Stimulated activated naive CD4-positive, alpha-beta T cell (primary cell): Measurements from ENCODE around the gene FBXW10B.
"Not testable (repeated sequence)": the region's sequence is repeated elsewhere in the genome, so short reads cannot be mapped to it uniquely, and the experiment has no call there.

Experiments used
- DNase-seq, 6 experiments: peaks; one replicate each; lab custom pipeline; 2025; lab: John Stamatoyannopoulos, UW

The FBXW10B gene

DNA sequence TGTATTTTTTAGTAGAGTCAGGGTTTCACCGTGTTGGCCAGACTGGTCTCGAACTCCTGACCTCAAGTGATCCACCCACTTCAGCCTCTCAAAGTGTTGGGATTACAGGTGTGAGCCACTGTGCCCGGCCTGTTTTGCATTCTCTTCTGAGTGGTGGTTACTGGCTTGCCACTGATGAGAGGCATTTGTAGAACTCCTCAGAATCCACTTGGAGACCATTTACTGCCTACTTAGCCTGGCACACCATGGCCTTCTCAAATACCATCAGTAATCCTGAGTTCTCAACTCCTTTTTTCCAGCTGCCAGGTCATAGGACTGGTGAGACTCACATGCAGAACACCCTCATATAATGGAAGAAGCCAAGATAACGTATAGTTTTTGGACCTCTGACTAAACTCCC lies 22.5 kb upstream of the FBXW10B start:
- not testable (repeated sequence) for DNase-seq

DNA sequence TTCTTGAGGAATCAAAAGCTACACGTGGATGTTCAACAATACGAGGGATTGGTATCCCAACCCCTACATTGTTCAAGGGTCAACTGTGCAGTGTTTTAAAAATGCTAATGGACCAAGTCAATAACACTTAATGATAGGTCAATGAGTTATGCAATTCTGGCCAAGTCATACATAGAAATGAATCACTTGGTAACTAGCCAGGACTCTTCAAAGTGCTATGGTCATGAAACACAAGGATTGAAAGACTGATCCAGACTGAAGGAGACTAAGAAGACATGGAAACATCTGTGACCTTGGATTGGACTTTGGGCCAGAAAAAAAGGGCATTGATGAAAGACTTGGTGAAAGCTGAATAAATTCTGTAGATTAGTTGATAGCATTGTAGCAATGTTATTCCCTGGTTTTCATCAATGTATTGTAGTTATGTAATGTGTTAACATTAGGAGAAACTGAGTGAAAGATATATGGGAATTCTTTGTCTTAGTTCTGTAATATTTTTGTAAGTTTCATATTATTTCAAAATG lies 11.5 kb upstream of the FBXW10B start:
- DNase-seq, result not testable (repeated sequence)

DNA sequence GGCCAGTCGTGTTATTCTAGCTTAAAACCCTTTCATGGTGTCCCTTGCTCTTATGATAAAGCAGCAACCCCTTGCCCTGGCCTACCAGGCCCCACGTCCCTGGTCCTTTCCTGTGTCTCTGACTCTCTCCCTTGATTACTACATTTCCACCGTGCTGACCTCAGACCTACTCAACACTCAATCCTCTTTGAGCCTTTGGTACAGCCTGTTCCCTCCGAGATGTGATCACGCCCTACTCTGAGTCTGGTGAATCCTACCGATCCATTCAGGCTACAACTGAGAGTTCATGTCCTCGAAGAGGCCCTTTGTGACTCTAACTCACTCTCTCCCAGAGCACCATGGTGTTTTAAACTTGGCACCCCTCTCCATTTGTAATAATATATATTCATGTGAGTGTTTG lies 10.5 kb upstream of the FBXW10B start:
- DNase-seq, result not testable (repeated sequence)

DNA sequence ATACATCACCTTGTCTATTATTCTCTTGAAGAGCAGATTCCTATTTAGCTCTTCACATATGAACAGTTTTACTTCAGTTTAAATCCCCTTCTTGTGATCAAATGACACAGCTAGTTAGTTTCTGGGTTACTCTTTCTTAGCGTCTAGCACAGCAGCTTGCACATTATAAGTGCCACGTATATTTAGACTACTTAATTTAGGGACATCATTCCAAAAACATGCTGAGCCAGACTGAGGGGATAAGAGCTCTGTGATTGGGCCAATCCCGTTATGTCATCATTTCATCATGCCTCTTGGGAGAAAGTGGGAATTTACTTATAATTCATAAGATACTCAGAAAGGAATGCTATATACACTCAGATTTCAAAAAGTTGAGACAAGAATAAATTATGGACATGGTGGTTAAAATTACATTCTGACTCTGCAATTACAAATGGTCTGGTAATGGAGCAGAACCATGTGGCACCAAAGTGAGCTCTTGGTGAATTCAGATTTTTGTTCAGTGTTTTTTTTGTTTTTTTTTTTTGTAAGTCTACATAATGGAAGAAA lies 4.2 kb upstream of the FBXW10B start:
- not testable (repeated sequence) for DNase-seq

DNA sequence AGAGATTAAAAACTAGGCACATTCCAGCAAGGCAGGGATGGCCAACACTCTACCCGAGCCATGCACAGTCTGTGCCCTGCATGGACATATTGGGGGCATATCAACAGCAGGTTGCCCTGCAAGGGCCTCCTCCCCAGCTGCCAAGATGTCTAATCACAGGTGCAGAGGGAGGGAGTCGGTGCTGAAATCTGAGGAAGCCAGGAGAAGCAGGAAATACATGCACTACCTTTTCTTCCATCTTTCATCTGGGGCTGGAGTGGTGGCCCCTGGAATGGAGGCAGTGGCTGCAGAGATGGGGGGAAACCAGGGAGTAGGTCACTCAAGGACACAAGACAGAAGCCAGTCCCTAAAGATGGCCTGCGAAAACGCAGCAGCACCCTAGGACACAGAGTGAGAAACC lies 3.8 kb upstream of the FBXW10B start:
- DNase-seq, result not testable (repeated sequence)

DNA sequence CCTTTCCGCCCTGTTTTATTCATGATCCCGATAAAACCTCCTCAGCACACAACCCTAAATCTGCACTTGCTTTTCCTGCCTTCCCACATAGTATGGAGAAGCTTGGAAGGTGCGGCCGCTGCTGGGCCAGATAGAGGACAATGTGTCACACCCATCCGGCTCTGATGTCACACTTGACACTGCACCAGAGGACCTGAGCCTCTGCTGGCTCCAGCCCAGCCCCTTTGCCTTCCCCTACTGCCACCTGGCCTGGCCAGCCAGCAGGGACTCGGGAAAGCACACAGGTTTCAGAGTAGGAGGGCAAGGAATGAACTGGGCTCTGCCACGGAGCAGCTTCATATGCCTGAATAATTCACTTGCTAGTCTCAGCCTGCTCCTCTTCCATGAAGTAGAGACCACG lies 2.6 kb upstream of the FBXW10B start:
- not testable (repeated sequence) for DNase-seq

DNA sequence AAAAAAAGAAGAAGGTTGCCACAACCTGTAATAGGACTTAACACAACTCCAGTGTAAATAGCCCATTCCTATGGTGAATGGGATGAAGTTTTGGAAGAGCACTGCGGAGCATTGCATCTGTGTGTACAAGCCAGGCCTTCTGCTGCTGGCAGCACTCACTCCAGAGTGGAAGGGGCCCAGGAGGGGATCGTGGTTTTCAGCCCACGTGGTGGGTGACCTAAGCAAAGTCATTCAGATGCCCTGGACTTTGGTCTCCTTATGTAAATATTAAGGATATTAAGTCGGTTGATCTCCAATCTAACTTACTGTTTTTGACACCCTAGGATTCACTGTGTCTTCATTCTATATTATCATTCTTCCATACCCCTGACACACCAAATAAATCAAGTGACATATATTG lies 2.7 kb downstream of the FBXW10B start:
- DNase-seq, result not testable (repeated sequence)

DNA sequence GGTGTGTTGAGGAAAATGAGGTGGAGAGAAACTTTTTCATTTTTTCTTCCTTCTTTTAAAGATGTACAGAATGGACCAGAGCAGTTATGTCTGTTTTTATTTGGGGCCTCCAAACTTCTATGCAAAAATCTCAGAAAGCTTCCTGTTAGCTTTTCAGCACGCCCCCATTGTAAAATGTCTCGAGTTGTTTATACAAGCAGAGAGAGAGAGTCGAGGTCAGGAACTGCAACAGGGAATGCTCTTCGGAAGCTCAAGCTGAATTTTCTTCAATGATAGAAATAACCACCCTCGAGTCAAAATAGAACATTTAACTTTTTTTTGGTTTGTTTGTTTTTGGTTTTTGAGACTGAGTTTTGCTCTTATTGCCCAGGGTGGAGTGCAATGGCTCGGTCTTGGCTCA lies 3.7 kb downstream of the FBXW10B start:
- DNase-seq, result not testable (repeated sequence)

DNA sequence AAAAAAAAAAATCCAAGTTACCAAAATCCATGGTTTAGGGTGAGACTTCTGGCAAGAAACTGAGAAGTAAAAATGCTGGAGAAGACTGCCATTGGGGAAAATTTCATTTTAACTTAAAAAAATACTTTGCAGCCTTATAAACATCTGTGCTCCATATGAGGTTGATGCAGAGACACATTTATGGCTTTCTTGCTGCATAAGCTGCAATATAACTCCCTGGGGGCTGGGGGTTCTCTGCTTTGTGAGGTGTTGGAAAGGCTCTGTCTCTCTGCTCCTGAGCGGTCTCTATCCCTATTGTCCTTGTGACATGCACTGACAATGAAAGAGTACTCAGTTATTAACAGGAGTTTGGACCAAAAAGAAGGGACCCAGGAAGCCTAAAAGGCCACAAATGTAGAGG lies 6.4 kb downstream of the FBXW10B start:
- DNase-seq, result not testable (repeated sequence)

DNA sequence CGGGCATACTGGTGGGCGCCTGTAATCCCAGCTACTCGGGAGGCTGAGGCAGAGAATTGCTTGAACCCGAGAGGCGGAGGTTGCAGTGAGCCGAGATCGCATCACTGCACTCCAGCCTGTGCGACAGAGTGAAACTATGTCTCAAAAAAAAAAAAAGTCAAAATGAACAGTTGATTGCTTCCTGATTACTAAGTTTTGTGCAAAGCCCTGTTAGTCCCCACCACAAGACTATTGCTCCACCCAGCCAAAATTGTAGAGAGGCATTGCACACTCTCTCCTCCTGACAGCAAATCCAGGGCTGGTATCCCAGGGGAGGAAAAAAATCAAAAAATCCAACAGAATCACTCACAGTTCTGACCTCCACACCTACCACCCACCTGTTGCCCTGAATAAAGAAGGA lies 26.5 kb downstream of the FBXW10B start:
- DNase-seq, result not testable (repeated sequence)

DNA sequence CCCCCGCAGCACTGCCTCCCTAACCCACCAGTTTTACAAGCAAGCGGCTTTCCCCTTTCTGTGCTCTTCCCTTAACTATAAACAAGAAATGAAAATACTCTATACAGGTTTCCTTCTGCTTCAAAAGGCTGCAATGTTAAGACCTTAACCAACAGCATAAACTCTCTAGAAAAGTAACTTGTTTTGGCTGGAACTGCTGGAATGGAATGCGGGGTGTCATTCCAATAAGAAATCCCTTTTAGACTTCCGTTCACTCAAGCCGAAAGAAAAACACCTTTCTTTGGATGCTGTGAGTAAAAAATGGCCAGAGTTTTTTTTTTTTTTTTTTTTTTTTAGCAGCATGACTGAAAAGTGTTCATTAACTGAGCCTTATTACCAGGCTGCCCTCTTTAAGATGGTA lies 27.5 kb downstream of the FBXW10B start:
- not testable (repeated sequence) for DNase-seq

DNA sequence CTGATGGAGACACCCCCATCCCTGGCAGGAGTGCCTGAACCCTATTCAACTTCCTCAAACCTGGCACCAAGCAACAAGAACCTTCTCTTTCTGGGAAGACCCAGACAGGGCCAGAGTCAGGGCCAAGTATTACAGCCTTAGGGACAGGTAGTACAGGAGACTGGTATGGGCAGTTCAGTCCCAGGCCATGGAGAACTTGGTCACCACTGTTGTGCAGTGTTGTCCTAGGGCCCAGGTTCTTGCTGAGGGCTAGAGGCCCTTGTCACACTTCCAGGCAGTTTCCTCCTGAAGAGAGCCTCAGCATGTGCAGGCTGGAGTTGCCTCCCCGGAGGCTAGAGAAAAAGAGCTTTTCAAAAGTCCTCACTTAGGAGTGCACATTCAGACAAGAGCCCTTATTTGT lies 28.7 kb downstream of the FBXW10B start:
- not testable (repeated sequence) for DNase-seq

DNA sequence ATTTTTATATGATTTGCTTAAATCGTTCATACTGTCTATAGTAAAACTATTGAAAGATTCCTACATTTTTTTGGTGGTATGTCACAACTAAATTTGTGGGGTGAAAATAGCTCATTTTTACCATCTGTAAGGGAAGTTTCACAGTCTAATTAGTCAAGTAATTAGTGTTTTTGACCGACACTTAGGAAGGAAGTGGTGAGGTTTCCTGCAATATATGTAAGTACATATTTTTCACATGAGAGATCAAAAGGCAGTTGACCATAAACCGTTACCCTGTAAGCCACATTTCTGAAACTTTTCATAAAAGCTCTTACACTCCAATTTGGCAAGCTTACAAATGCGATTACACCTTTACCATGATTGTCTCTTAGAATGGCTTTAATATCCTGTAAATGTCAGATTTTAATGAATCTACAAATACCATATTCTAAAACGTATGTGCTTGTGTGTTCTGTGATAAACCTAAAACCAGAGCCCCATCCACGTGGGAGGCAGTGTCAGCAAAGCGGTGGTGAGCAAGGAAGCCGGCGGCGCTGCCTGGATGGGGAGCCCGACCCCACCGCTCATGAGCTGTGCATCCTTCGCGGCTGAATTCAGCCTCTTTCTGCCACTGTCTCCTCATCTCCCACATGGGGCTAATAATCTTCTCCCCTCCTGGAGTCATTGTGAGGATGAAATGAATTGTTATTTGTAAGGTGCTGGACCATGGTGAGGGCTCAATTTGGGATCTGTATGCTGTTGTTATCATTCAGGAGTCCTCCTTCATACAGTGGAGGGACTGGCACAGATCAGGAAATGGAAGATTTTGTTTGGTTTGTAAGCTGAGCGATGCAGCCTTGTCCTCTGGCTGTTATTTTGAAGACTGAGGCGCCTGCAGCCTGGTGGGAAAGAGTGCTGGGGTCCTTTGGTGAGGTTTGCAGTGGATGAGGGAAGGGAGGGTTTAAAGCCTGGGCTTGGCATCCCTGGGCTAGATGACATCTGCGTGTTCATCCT lies 29.7 kb downstream of the FBXW10B start:
- DNase-seq, result not testable (repeated sequence)

DNA sequence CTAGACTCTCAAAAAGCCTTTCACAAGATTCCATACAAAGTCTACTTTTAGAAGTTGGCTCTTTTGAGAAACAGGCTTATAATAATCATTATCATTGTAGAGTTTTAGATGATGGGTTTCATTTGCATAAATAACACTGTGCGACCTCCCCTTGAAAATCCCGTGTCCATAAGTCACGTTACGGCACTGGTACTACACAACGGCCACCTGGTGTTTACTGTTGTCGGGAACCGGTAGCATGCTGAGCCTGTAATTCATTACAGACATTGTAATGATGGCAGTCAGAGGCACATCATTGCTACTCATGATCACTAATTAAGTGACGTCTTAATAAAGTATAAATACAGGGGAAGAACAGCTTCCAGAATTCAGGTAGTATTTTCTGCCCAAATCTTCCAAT lies 31.5 kb downstream of the FBXW10B start:
- not testable (repeated sequence) for DNase-seq

DNA sequence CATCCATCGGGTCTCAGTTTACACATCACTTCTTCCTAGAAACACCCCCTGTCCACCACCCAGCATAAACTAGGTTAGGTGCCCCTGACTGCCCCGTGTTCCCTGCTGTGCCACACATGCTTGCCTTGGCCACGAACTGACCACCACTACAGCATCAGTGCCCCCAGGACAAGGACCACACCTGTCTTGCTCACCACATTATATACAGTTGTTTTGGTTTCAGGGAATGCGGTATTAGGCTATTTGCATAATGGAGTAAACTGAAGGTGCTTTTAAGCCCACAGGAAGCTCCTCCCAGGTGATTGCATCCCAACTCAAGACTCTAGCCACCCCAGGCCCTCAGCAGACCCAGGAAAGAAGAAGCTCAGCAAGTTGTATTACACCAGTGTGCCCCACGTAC lies 36.2 kb downstream of the FBXW10B start:
- not testable (repeated sequence) for DNase-seq

DNA sequence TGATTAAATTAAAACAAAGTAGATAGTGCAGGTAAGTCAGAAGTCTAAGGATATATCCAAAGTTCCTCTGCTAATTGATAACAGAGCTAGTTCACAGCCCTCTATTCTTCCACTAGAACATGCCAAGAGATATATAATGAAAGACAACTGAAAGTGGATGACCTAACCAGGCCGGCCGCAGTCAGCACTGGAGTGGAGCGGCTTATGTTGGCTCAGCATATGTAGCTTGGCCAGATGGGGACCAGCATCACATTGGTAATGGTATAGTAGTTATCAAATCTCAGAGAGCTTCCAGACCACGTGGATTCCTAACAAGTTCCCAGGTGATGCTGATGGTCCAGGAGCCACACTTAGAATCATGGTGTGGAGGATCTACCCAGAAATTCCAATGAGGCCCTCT lies 38.0 kb downstream of the FBXW10B start:
- not testable (repeated sequence) for DNase-seq

DNA sequence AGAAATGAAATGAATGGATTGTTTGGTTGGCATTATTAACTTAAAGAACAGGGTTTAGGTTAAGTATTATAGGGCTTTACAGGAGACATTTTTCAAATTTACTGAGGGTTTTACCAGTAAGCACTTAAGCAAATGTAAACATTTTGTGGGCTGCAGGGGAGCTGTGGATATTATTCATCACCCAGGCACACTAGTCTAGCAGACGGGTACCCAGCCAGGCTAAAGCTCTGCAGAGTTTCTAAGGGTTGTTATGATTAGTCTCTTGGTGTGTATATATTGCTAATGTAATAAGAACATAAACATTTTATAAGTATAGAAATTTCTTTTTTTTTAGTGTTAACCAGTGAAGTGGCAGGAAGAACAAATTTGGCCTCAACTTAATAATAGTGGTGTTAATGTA lies 42.7 kb downstream of the FBXW10B start:
- not testable (repeated sequence) for DNase-seq

DNA sequence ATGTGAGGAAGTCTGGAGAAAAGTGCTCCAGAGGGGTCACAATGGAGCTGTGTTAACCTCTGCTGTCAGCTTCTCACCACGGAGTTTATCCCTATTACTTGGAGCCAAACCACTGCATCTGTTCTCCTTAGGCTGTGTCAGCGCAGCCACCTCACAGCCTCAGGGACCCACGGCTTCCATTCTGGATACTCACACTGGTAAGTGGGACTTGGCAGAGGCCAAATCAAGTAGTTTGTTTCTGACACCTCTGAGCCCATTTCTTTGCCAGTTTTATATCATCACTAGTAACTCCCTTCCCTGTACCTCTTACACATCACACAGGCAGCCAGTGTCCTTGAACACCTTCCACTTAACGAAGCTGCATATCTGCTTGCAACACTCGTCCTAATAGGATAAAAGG lies 44.8 kb downstream of the FBXW10B start:
- DNase-seq, result not testable (repeated sequence)

DNA sequence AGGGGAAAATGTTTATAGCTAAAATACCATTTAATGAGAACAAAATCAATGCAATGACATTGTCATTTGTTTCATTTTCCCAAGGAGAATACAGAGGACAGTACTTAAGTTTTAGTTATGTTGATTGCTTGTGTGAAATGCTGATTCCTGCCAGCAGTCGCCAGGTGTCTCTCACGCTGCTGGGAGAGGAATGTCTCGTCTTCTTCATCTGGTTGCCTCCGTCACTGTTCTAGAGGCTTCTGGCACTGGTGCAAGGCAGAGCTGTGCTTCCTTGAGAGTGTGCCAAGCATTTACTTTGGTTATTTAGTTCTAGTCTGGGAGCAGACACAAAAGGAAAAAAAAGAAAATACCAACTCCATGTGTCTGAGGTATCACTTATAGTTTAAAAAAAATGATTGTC lies 45.6 kb downstream of the FBXW10B start:
- not testable (repeated sequence) for DNase-seq
